Tibial nerve (tissue), 4 donors: ENCODE results near the gene RBCK1. TPM values are rescaled to one million over a fixed set of nuclear protein-coding genes. Genes with fewer than 3 reads are reported as not detected.

Experiments
- DNase-seq, 2 donors: peaks; one replicate each; pipeline ENCODE4 v3.0.0-alpha.2; 2019; ENCODE audit warnings: low spot score in 2 of 2
- H3K27ac ChIP-seq, 4 donors: fragments of 200-600 bp; sonication (generic) in 3 of 4; one replicate each; pipeline ENCODE4 v1.5.1; 2017 to 2019; ENCODE audit warnings: mild to moderate bottlenecking in 1 of 4
- H3K27me3 ChIP-seq, 2 donors: fragments of 200-600 bp; sonication (generic) in 1 of 2; one replicate each; pipeline versions ENCODE4 v1.5.1 to v1.6.0; 2017 to 2019
- H3K36me3 ChIP-seq, 3 donors: fragments of 200-600 bp; sonication (generic); one replicate each; pipeline ENCODE4 v1.5.1; 2018 to 2019
- H3K4me1 ChIP-seq, 4 donors: fragments of 200-600 bp; sonication (generic) in 3 of 4; one replicate each; pipeline ENCODE4 v1.5.1; 2017 to 2019
- H3K4me3 ChIP-seq, 4 donors: fragments of 200-600 bp; sonication (generic) in 3 of 4; one replicate each; pipeline ENCODE4 v1.5.1; 2017 to 2019; ENCODE audit warnings: mild to moderate bottlenecking in 1 of 4, moderate library complexity in 1 of 4
- H3K9me3 ChIP-seq, 4 donors: fragments of 200-600 bp; sonication (generic) in 3 of 4; one replicate each; pipeline ENCODE4 v1.5.1; 2017 to 2019
- EP300 ChIP-seq, 2 donors: sonication (generic); formaldehyde crosslinking; IDR thresholded peaks; one replicate each; pipeline ENCODE4 v1.6.1; 2017; ENCODE audit warnings: antibody characterized with exemption in 2 of 2, mild to moderate bottlenecking in 1 of 2
- POLR2A ChIP-seq, 2 donors: fragments of 450-650 bp; IDR thresholded peaks; one replicate each; pipeline ENCODE4 v1.6.1; 2017; ENCODE audit warnings: antibody characterized with exemption in 2 of 2, mild to moderate bottlenecking in 2 of 2, moderate library complexity in 2 of 2
- WGBS, 2 donors: methylation state at CpG; one replicate each; pipeline ENCODE4 v1.1.5; 2018; 5-methylcytosine and 5-hydroxymethylcytosine counted together
- total RNA-seq, 4 donors: library from RNA; depleted of rRNA; stranded (reverse); fragments of >200 nt; gene quantifications; one replicate each; pipeline ENCODE4 v1.1.0, GENCODE V29; 2016
- TF ChIP-seq, protein P1 (sequence below), 5 experiments: fragments of 200-600 bp in 3 of 5; fragments of 450-650 bp in 2 of 5; sonication (generic) in 3 of 5; IDR thresholded peaks; one replicate each; pipeline ENCODE4 v1.5.1; 2016 to 2019; ENCODE audit warnings: antibody characterized with exemption in 5 of 5, mild to moderate bottlenecking in 3 of 5, moderate library complexity in 2 of 5

The RBCK1 gene
- total RNA-seq, 4 donors from 2014 or later = 93.5 to 149 (median 118) TPM

- Histone ChIP-seq H3K36me3 (peaks cover 0 to 36% (median 10%) of the 10 kb centered on the region in 3 donors), H3K4me3 (no peak overlapping the region), H3K27me3 (no peaks in the 10 kb centered on the region), H3K4me1 (peaks cover 0 to 23% (median 0%) of the 10 kb centered on the region in 4 donors), H3K9me3 (no peaks in the 10 kb centered on the region), H3K27ac (peak overlapping the region in 1 of 4 donors; percentile 8)
- no peak for TF ChIP-seq POLR2A (IDR thresholded peaks at IDR 0.05)
- TF ChIP-seq, protein P1, sequence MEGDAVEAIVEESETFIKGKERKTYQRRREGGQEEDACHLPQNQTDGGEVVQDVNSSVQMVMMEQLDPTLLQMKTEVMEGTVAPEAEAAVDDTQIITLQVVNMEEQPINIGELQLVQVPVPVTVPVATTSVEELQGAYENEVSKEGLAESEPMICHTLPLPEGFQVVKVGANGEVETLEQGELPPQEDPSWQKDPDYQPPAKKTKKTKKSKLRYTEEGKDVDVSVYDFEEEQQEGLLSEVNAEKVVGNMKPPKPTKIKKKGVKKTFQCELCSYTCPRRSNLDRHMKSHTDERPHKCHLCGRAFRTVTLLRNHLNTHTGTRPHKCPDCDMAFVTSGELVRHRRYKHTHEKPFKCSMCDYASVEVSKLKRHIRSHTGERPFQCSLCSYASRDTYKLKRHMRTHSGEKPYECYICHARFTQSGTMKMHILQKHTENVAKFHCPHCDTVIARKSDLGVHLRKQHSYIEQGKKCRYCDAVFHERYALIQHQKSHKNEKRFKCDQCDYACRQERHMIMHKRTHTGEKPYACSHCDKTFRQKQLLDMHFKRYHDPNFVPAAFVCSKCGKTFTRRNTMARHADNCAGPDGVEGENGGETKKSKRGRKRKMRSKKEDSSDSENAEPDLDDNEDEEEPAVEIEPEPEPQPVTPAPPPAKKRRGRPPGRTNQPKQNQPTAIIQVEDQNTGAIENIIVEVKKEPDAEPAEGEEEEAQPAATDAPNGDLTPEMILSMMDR (IDR thresholded peaks at IDR 0.05) = no peak
- no peak for TF ChIP-seq EP300 (IDR thresholded peaks at IDR 0.05)
- 80 to 83% methylated on average over 8 of the region's 8 CpGs for WGBS, 2 donors
- DNase-seq = no peak
Measured at GRCh38 chr20:478010-478948, 70.2 kb downstream of the RBCK1 start.

DNA sequence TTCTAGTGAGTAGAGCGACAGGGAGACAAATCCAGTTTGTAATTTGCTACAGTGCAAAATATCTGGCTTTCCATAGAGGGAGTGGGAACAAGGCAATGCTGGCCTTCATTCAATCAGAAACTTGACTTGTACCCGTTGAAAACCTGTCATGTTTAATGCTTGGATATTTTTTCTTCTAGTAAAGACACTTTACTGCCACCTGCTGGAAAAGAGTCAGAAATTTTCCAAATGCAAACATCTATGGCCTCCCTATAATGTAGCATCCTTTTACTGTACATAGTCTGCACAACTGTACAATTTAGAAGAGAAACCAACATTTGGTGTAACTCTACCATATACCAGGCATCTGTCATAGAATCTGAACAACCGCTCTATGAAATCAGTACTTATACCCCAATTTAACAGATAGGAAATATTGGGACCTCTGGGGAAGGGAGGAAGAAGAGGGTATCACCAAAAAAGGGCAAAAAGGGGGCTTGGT lies 70.9 kb downstream of the RBCK1 start:
- TF ChIP-seq POLR2A (IDR thresholded peaks at IDR 0.05) (no peak), EP300 (IDR thresholded peaks at IDR 0.05) (no peak)
- TF ChIP-seq, protein P1 (IDR thresholded peaks at IDR 0.05) = peak; percentile 44 to 73 (median 62)
- Histone ChIP-seq H3K4me3 (no peak overlapping the region), H3K4me1 (peaks cover 0 to 26% (median 0%) of the 10 kb centered on the region in 4 donors), H3K27ac (no peak overlapping the region), H3K9me3 (no peaks in the 10 kb centered on the region), H3K27me3 (no peaks in the 10 kb centered on the region), H3K36me3 (peaks cover 0 to 38% (median 10%) of the 10 kb centered on the region in 3 donors)
- peak in 1 of 2 donors; percentile 63 for DNase-seq
- WGBS, 2 donors = 46 to 50% methylated on average over 3 of the region's 3 CpGs

- no peak overlapping the region for H3K4me3 ChIP-seq
- no peaks in the 10 kb centered on the region for H3K27me3 ChIP-seq
- H3K9me3 ChIP-seq = no peaks in the 10 kb centered on the region
- peaks cover 0 to 43% (median 10%) of the 10 kb centered on the region in 3 donors for H3K36me3 ChIP-seq
- no peak for DNase-seq
- 46 to 56% methylated on average over 2 of the region's 2 CpGs for WGBS, 2 donors
- TF ChIP-seq, protein P1 (IDR thresholded peaks at IDR 0.05) = no peak
- TF ChIP-seq EP300 (IDR thresholded peaks at IDR 0.05) = no peak
- TF ChIP-seq POLR2A (IDR thresholded peaks at IDR 0.05) = no peak
- no peak overlapping the region for H3K27ac ChIP-seq
- peaks cover 0 to 27% (median 0%) of the 10 kb centered on the region in 4 donors for H3K4me1 ChIP-seq
Measured at GRCh38 chr20:479487-479886, 71.4 kb downstream of the RBCK1 start.

GRCh38 chr20:480044-480443 lies 71.9 kb downstream of the RBCK1 start:
- Histone ChIP-seq H3K4me3 (no peak overlapping the region), H3K27ac (no peak overlapping the region), H3K4me1 (peaks cover 0 to 27% (median 0%) of the 10 kb centered on the region in 4 donors), H3K36me3 (peaks cover 0 to 45% (median 10%) of the 10 kb centered on the region in 3 donors), H3K9me3 (no peaks in the 10 kb centered on the region), H3K27me3 (no peaks in the 10 kb centered on the region)
- DNase-seq = no peak
- TF ChIP-seq POLR2A (IDR thresholded peaks at IDR 0.05) = no peak
- TF ChIP-seq EP300 (IDR thresholded peaks at IDR 0.05) = no peak
- TF ChIP-seq, protein P1 (IDR thresholded peaks at IDR 0.05) = no peak
- WGBS, 2 donors = 28 to 39% methylated on average over 3 of the region's 3 CpGs

DNA sequence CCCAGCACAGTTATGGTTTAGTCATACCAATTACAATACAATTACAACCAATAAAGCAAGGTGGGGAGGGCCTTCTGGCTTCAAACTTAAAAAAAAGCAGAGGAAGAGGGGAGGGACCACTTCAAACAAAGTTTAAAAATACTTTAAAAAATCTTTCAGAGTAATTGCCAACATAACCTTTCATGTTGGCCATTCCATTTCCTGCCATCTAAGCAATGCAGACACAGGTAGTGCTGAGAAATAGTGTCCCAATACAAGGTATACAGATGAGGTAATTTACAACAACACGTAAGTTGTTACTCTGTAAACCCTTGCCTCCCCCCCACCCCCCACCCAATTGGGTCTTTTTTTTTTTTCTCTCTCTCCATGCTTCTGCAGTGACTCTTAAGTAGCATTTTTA lies 73.1 kb downstream of the RBCK1 start:
- Histone ChIP-seq H3K4me3 (no peak overlapping the region), H3K4me1 (peaks cover 0 to 27% (median 0%) of the 10 kb centered on the region in 4 donors), H3K36me3 (peaks cover 0 to 56% (median 12%) of the 10 kb centered on the region in 3 donors), H3K27ac (no peak overlapping the region), H3K9me3 (no peaks in the 10 kb centered on the region), H3K27me3 (no peaks in the 10 kb centered on the region)
- WGBS, 2 donors = 86 to 90% methylated on average over 1 of the region's 1 CpG
- DNase-seq = no peak
- no peak for TF ChIP-seq POLR2A (IDR thresholded peaks at IDR 0.05)
- no peak for TF ChIP-seq EP300 (IDR thresholded peaks at IDR 0.05)
- TF ChIP-seq, protein P1 (IDR thresholded peaks at IDR 0.05) = no peak
